GM21515 (cell line): ENCODE results near the gene MPP1.

Experiments
- ATAC-seq: cut with Tn5 transposase; IDR thresholded peaks from one replicate; pipeline ENCODE4 v1.9.1; 2021; ENCODE audit not compliant: unreplicated experiment

Gene MPP1

GRCh38 chrX:154813801-154814200 is 8.5 kb upstream of the MPP1 start:
- no peak for ATAC-seq

- ATAC-seq: no peak
Measured at GRCh38 chrX:154812341-154813101, 7.2 kb upstream of the MPP1 start.

DNA sequence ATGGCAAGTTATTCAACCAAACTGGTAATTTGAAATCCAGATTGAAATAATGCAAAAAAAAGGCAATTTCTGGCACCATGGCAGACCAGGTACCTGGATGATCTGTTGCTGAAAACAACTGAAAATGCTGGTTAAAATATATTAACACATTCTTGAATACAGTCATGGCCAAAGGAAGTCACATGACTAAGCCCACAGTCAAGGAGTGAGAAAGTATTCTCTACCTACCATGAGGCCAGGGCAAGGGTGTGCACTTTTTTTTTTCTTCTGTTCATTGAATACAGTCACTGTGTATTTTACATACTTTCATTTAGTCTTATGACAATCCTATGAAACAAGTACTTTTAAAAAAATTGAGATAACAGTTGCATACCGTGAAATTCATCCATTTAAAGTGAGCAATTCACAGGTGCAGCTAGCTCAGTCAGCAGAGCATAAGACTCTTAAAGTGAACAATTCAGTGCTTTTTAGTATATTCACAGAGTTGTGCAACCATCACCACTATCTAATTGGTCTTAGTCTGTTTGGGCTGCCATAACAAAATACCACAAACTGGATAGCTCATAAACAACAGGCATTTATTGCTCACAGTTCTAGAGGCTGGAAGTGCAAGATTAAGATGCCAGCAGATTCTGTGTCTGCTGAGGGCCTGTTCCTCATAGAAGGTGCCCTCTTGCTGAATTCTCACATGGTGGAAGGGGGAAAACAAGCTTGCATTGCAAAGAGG is 4.8 kb upstream of the MPP1 start:
- ATAC-seq: no peak

DNA sequence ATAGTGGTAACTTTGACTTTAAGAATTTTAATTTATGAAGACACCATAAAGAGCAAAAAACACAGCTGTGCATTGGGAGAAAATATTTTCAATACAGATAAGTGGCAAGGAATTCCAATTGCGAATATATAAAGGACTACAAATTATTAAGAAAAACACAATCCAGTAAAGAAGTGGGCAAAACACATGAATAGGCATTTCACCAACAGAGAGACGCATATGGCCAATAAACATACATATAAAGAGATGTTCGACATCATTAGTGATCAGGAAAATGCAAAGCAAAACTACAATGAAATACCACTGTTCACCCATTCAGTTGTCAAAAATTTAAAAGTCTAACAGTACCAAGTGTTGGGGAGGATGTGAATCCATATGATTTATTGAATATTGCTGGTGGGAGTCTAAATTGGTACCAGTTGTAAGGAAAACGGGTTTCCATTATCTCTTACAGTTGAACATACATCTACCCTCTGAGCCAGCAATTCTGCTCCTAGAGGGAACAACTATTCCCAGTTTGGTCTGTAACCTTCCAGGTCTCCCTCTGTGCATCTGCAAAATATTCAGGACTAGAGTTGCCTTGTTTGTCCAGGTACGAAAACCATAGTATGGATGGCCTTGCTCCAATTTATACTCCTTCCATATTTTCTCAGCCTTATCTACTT is 1.7 kb upstream of the MPP1 start:
- ATAC-seq: no peak

DNA sequence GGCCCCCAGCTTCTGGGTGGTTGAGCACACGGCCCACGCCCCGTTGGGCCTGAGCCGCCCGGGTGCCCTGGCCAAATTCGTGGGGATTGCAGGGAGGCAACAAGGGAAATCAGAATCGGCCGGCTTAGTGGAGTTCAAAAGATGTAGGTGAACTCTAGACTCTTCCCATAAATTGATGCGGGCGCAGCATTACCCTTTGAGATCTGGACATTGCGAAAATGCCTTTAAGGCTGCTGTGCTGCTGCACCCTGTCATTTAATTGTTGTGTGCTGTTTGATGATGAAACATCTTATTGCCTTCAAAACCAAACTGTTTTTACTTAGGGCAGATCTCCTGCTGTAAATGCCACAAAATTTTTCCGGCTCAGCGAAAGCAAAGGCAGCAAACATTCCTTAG is 409 bp upstream of the MPP1 start:
- peak; percentile 10 for ATAC-seq

GRCh38 chrX:154804261-154804956 is 876 bp downstream of the MPP1 start:
- ATAC-seq: no peak

- ATAC-seq: no peak
Measured at GRCh38 chrX:154802947-154803346, 2.3 kb downstream of the MPP1 start.

- no peak for ATAC-seq
Measured at GRCh38 chrX:154800478-154801210, 4.6 kb downstream of the MPP1 start.

GRCh38 chrX:154799556-154800348 is 5.5 kb downstream of the MPP1 start:
- ATAC-seq: no peak

- no peak for ATAC-seq
Measured at GRCh38 chrX:154797006-154797405, 8.3 kb downstream of the MPP1 start.

DNA sequence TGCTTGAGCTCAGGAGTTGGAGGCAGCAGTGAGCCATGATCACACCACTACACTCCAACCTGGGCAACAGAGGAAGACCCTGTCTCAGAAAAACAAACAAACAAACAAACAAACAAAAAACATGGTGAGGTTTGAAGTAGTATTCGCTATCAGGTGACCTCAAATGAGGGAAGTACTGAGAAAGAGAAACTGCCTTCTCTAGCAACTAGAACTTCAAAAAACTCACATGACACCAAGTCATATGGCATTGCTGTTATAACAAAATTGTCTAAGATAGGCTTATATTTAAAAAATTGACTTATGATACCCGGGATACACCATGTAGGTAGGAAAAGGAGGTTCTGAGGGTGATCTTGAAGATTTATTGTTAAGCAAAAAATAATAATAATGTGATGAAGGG is 10.3 kb downstream of the MPP1 start:
- no peak for ATAC-seq

GRCh38 chrX:154793084-154793795 is 12.0 kb downstream of the MPP1 start:
- ATAC-seq: no peak

DNA sequence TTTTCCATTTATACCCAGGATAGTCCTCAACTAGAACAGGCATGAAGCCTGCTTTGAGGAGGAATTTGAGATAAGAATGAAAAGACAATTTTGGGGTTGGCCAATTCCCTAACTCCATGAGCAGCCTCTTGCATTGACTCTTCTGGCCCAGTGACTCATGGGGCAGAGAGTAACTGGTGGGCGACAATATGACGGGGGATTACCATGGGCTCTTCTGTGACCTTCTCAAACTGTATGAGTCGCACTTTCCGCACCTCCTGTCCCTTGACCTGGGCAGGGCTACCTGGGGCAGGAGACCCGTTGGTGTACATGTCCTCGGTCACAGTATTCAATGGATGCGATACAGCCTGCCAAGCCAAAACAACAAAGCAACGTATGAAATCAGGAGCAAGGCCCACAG is 13.3 kb downstream of the MPP1 start:
- no peak for ATAC-seq

- no peak for ATAC-seq
Measured at GRCh38 chrX:154791467-154791866, 13.8 kb downstream of the MPP1 start.

DNA sequence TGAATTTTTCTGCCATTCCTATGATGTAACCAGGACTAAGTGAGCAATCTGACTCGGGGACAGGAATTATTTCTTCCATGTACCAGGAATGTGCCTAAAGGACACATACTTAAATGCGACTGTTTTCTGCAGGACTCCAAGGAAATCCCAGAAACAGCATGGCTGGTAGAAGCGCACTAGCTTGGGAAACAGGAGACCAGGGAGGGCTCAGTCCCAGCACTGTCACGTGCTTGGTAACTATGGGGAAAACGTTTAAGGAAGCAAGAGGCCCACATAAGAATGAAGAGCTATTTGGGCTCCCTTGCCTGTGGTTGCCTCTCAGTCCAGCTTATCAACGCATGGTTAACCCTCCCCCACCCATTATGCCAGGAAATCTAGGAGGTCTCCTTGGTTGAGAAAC is 19.6 kb downstream of the MPP1 start:
- ATAC-seq: no peak

DNA sequence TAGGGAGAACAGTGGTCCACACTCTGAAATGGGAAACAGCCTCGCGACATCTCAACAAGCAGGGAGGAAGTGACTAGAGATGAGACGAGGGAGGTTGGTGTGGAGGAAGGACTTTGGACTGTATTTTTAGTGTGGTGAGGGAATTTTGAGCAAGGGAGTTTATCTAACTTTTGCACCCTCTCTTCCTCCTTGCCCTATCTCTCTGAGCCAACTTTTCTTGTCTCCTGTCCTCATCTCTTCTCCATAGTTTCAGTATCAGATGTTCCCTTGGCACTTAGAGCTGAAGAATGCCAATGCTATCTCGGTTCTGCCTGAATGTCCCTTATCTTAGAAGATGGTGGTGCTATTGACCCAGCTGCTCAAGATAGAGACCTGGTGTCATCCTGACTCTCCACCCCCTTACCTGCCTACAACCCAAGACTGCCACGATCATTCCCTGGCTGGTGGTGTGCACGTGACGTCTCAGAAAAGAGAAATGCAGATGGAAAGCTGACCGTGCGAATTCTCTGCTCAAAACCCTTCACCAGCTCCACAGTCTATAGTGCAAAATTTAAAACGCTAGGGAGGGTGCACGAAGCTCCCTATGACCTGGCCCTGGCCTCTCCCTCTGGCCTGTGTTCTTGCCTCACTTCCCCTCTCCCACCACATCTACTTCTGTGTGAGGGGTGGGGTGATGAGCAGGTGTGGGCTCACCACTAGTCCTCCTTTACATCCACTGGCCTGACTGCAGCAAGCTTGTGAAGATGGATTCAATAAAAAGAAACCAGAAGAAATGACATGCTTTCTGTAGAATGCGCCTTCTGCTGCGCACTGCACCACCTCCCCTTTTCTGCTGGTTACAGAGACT is 20.9 kb downstream of the MPP1 start:
- no peak for ATAC-seq

GRCh38 chrX:154780968-154781367 is 24.3 kb downstream of the MPP1 start:
- no peak for ATAC-seq

DNA sequence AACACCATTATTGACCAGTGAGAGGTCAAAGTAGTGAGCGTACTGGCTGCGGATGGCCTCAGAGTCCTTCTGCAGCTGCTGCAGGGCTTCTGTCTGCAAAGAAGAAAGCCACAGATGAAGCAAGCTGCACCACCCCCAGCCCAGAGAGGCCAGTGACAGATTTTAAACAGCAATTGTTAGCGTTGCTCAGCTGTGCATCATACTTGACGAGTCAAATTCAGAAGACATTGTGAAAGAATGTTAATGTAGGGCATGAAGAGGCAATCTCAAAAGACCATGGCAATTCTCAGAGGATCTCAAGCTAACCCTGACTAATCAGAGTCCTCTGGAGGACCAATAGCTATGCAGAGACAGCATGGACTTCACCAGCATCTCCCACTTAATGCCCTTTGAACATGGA is 26.0 kb downstream of the MPP1 start:
- no peak for ATAC-seq
